Adrenal gland (tissue), 5 donors: ENCODE data around the gene FOXK2.

Source experiments
- CTCF ChIP-seq, 6 experiments: fragments of 450-650 bp in 4 of 6; fragments of 200-600 bp in 2 of 6; sonication (generic) in 1 of 6; IDR thresholded peaks; 1 replicate in 5 of 6; 2 replicates in 1 of 6; pipeline versions ENCODE4 v1.5.1 to v1.8.0; 2016 to 2021; ENCODE audit warnings: antibody characterized with exemption in 6 of 6, mild to moderate bottlenecking in 2 of 6, moderate library complexity in 1 of 6
- POLR2A ChIP-seq, 2 donors: fragments of 450-650 bp; IDR thresholded peaks; one replicate each; pipeline ENCODE4 v1.6.1; 2017; ENCODE audit warnings: antibody characterized with exemption in 2 of 2, mild to moderate bottlenecking in 2 of 2, moderate library complexity in 1 of 2
- donor health status: DM: no; HTN: no; CAD: no.

DNA sequence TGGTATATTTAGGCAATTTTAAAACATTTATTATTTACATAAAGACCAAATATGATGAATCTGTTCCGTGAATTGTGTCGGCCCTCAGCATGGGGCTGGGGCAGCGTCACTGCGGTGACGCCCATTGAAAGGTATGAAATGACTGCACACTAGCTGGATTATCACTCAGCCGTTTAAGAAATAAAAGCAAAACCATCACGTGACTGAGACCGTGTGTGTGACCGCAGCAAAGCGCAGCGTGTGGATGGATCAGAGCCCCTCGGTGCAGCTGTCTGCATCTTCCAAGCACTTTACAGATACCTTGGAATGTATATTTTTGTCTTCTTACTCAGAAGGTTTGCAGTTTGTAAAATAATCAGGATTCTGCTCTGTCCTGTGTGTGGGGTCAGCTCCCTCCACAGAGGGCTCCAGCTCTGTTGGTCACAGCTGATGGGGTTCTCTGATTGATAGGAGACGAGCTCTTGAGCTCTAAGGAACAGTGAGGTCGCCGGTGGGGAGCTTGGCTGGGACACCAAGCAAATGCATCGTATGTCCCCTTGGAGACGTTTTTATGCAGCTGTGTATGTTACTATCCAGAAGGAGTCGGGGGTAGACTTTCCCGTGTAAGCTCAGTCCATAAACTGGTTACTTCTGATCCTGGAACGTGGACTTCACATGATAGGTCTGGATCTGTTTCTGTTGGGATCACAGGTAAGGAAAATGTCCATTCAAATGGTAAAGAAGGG, 83.6 kb downstream of the FOXK2 start:
- TF ChIP-seq CTCF (IDR thresholded peaks at IDR 0.05) (no peak), POLR2A (IDR thresholded peaks at IDR 0.05) (no peak)
